Measurements from ENCODE around the gene MCEE. TPM values are rescaled to one million over a fixed set of nuclear protein-coding genes. Genes with fewer than 3 reads are reported as not detected.

The MCEE gene
- total RNA-seq, 1 donor: 18.8 TPM

- no peak for TF ChIP-seq CTCF (IDR thresholded peaks at IDR 0.05; ENCODE audit: insufficient read depth, low read length)
- no peak overlapping the region for H3K4me3 ChIP-seq (ENCODE audit: low read depth, low read length)
- no peak for DNase-seq (ENCODE audit: low read depth)
Measured at GRCh38 chr2:71155846-71156245, 25.8 kb upstream of the MCEE start.

- no peak for TF ChIP-seq CTCF (IDR thresholded peaks at IDR 0.05; ENCODE audit: insufficient read depth, low read length)
- no peak for DNase-seq (ENCODE audit: low read depth)
Measured at GRCh38 chr2:71154798-71155197, 24.8 kb upstream of the MCEE start.

GRCh38 chr2:71154279-71154678 is 24.2 kb upstream of the MCEE start:
- H3K4me3 ChIP-seq (ENCODE audit: low read depth, low read length): no peak overlapping the region
- no peak for TF ChIP-seq CTCF (IDR thresholded peaks at IDR 0.05; ENCODE audit: insufficient read depth, low read length)
- DNase-seq (ENCODE audit: low read depth): no peak

More at GRCh38 chr2:71154798-71155197, 24.8 kb upstream of the MCEE start:
- no peak overlapping the region for H3K4me3 ChIP-seq (ENCODE audit: low read depth, low read length)

GRCh38 chr2:71153585-71154224 is 23.7 kb upstream of the MCEE start:
- TF ChIP-seq CTCF (IDR thresholded peaks at IDR 0.05; ENCODE audit: insufficient read depth, low read length): no peak
- no peak for DNase-seq (ENCODE audit: low read depth)
- no peak overlapping the region for H3K4me3 ChIP-seq (ENCODE audit: low read depth, low read length)

- H3K4me3 ChIP-seq (ENCODE audit: low read depth, low read length): no peak overlapping the region
- no peak for DNase-seq (ENCODE audit: low read depth)
- TF ChIP-seq CTCF (IDR thresholded peaks at IDR 0.05; ENCODE audit: insufficient read depth, low read length): peak; percentile 3
Measured at GRCh38 chr2:71151620-71152019, 21.6 kb upstream of the MCEE start.

- no peak for DNase-seq (ENCODE audit: low read depth)
- TF ChIP-seq CTCF (IDR thresholded peaks at IDR 0.05; ENCODE audit: insufficient read depth, low read length): no peak
- no peak overlapping the region for H3K4me3 ChIP-seq (ENCODE audit: low read depth, low read length)
Measured at GRCh38 chr2:71150082-71150816, 20.2 kb upstream of the MCEE start.
